GM10248 (cell line): ENCODE measurements around the gene WNT3.

ENCODE experiments used
- CTCF ChIA-PET: fragments of 300-600 bp; sonication (Branson Sonifier 250); formaldehyde crosslinking; extraction: SDS; loops from one replicate; lab custom pipeline; 2021; ENCODE audit warnings: antibody characterized with exemption; lab: Yijun Ruan, JAX
- POLR2A ChIA-PET: fragments of 350-650 bp; sonication (Branson Sonifier 250); formaldehyde crosslinking; extraction: SDS; loops from one replicate; lab custom pipeline; 2020; ENCODE audit warnings: antibody characterized with exemption; lab: Yijun Ruan, JAX
- DNase-seq: peaks from one replicate; pipeline ENCODE4 v3.0.0; 2012; ENCODE audit errors: extremely low spot score
- TF ChIP-seq, protein P1 (sequence below): IDR thresholded peaks from 2 replicates; pipeline ENCODE4 v1.5.1; 2012; ENCODE audit warnings: mild to moderate bottlenecking, low read depth; ENCODE audit errors: extremely low read depth, missing control alignments, control extremely low read depth

Gene WNT3

DNA sequence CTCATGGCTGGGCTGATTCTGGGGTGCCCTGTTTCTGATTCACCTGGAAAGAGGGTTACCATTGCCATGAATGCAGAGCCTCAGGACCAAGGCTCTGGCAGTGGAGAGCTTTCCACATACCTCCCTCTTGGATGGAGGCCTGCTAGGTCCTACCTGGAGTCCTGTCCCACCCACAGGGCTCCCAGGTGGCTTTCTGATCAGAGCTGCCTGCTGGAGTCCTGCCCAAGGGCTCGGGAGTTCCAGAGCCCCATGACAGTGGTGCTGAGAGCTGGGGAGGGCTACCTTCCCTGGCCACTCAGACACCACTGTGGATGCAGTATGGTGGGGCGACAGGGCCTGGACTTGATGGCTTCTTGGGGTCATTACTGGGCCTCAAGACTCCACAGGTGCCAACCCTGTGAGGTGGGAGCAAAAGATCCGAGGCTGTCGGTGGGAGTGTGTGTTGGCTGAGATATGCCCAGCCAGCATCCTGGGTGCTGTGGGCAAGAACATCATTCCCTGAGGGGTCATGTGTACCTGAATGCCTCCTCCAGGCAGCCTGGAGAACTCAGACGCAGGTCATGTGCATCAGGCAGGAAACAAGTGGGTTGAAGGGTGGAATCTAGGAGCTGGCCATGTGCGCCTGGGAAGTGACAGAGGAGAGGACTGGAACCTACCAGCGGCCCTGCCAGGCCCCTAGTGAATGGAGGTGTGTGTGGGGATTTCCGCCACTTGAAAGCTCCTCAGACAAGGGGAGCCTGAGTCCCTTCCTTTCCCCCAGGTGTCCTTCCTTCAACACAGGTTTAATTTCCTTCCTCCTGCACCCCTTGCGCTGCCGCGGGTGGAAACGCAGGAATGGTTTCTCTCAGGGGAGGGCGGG, 2.3 kb upstream of the WNT3 start:
- ChIA-PET POLR2A (no interaction called here), CTCF (interaction anchor here (1.6 to 2.5 kb wide), 2 partner anchors 10 to 15 kb away, joined by 4 to 10 read pairs; no protein-coding TSS in a partner anchor)
- no peak for DNase-seq
- TF ChIP-seq, protein P1, sequence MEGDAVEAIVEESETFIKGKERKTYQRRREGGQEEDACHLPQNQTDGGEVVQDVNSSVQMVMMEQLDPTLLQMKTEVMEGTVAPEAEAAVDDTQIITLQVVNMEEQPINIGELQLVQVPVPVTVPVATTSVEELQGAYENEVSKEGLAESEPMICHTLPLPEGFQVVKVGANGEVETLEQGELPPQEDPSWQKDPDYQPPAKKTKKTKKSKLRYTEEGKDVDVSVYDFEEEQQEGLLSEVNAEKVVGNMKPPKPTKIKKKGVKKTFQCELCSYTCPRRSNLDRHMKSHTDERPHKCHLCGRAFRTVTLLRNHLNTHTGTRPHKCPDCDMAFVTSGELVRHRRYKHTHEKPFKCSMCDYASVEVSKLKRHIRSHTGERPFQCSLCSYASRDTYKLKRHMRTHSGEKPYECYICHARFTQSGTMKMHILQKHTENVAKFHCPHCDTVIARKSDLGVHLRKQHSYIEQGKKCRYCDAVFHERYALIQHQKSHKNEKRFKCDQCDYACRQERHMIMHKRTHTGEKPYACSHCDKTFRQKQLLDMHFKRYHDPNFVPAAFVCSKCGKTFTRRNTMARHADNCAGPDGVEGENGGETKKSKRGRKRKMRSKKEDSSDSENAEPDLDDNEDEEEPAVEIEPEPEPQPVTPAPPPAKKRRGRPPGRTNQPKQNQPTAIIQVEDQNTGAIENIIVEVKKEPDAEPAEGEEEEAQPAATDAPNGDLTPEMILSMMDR, result no peak

DNA sequence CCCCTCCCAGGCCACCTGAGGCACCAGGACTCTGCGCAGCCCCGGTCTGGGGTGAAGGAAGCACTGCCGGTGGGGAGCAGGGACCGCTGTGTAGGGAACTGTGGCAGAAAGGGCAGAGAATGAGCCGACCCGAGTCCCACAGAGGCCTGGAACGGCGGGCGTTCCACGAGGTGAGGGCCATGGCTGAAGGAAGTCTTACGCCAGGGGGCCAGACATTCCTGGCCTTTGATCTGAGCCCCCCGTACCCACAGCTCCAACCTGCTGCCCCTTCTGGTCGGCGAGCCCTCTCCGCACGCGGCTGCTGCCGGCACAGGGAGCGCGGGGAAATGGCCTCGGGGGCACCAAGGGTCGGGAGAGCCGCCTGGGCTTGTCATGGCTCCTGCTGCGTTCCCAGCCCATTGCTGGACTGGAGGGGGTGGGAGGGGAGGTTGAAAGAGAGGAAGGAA, 1.4 kb upstream of the WNT3 start:
- POLR2A ChIA-PET, result no interaction called here
- TF ChIP-seq, protein P1, result no peak
- CTCF ChIA-PET, result interaction anchor here (1.5 to 1.6 kb wide), 2 partner anchors 11 to 16 kb away, joined by 3 to 4 read pairs; no protein-coding TSS in a partner anchor
- DNase-seq, result no peak

DNA sequence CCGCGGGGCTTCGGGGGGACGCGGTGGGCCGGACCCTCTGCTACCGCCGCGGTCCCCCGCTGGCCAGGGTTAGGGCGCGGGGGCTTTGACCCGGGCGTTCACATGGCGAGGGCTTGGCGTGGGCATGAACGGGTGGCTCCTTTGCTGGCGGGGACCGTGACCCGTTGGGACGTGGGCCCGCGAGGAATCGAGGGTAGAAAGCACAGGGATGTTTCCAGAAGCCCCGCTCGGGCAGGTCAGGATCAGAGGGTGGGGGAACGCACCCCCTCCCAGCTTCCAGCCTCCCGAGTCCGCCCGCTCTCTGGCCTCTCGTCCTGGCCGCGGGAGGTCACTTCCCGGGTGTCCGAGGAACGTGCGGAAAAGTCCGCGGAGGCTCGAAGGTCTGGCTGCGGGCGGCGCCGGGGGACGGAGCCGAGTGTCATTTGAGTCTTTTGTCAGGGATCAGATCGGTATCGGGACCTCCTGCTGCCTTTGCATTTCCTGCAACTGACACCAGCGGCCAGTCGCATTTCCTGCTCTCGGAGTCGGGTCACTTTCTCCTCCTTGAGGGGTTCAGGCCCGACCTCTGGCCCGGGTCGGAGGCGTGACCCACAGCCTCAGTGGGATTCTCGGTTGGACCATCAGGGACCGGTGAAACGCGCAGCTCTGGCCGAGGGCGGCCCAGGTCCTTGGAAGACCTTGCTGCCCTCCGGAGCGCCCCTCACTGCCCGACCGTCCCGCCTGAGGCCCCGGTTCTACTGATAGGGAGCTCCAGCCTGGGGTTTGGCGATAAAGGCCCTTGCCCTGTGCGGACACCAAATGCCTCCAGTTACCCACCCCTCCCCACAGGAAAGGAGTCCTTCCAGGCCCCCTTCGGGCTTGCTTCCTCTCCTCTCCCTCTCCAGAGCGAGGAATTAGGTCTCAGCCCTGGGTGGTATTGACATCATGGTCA, 702 bp upstream of the WNT3 start:
- ChIA-PET CTCF (interaction anchor here (1.5 kb wide), 1 partner anchor 16 kb away, joined by 3 read pairs; no protein-coding TSS in a partner anchor), POLR2A (no interaction called here)
- TF ChIP-seq, protein P1, result no peak
- peak; percentile 53 for DNase-seq

DNA sequence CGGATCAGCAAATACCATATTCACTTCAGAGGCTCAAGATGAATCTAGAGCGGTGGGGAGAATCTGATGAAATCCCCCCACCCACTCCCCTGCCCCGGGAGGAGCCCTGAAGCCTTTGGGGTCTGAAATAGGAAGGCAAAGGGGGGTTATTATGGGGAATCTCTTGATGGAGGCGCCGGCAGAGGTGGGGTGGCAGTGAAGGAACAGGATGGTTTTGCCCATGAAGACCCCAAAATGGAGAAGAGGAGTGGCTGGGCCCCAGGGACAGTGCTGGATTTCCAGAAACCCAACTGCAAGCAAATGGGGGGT, 637 bp downstream of the WNT3 start:
- DNase-seq, result no peak
- ChIA-PET CTCF (no interaction called here), POLR2A (no interaction called here)

DNA sequence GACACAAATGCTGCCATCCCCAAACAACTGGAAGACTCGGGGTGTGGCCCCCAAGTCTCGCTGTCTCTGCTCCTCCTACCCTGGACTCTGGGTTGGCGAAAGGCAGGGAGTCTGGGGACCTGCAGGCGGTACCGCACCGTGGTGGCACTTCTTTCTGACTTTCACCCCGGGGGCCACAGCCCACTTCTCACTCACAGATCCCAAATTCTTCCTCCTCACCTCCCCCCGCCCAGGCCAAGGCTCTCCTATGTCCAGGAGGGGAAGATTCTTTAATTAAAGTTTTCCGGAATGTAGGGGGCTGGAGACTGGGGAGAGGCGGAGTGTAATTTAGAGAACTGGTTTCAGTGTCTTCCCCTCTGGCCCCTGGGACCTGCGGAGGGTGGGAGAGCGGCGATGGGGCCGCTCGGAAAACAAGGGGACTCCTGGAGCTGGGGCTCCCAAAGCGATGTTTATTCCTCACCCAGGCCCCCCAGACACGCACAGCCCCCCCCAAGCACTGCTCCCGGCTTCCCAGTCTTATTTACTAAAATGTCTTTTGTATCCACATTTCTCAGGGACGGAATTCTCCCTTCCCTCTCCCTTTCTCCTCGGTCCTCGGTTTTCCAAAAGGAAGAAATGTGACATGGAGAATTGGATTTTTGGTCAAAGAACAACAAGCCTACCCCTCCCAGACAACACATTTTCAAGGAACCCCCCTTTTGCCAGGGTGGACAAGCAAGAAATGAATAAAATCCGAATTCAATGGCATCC, 1.2 kb downstream of the WNT3 start:
- DNase-seq, result no peak
- POLR2A ChIA-PET, result no interaction called here
- TF ChIP-seq, protein P1, result no peak
- CTCF ChIA-PET, result no interaction called here

More for the DNA sequence above, 637 bp downstream of the WNT3 start:
- TF ChIP-seq, protein P1, result no peak
